B cell (primary cell): ENCODE results near the gene GPR137. TPM values are rescaled to one million over a fixed set of nuclear protein-coding genes. Genes with fewer than 3 reads are reported as not detected.

ENCODE experiments used
- ATAC-seq: fragments of 200-7000 bp; cut with Tn5 transposase; one replicate; pipeline ENCODE4 v1.10.0; 2021; ENCODE audit warnings: low read depth, mild to moderate bottlenecking, moderate number of reproducible peaks, moderate library complexity
- CTCF ChIA-PET: fragments of 350-600 bp; sonication (Branson Sonifier 250); formaldehyde crosslinking; loops from one replicate; lab custom pipeline; 2021; ENCODE audit warnings: antibody characterized with exemption, inconsistent platforms; lab: Charles Lee
- POLR2A ChIA-PET: fragments of 350-600 bp; sonication (Branson Sonifier 250); formaldehyde crosslinking; loops from one replicate; lab custom pipeline; 2021; ENCODE audit warnings: antibody characterized with exemption; lab: Charles Lee
- DNase-seq: peaks from one replicate; pipeline ENCODE4 v3.0.0; 2013
- H2AFZ ChIP-seq: 2 replicates; pipeline ENCODE4 v1.6.1; 2012; ENCODE audit warnings: mild to moderate bottlenecking, low read depth, low read length; ENCODE audit not compliant: insufficient read depth, poor library complexity, severe bottlenecking
- H3K27ac ChIP-seq, 2 donors: 1 replicate in 1 of 2; 2 replicates in 1 of 2; pipeline ENCODE4 v1.5.1; 2012 to 2013; ENCODE audit warnings: low read length in 2 of 2, mild to moderate bottlenecking in 2 of 2, moderate library complexity in 1 of 2
- H3K27me3 ChIP-seq, 4 experiments: fragments of 200-600 bp in 1 of 4; sonication (generic) in 1 of 4; replicated peaks in 1 of 4; 1 replicate in 2 of 4; 2 replicates in 2 of 4; pipeline versions ENCODE4 v1.6.1 to v1.7.0; 2013 to 2016; ENCODE audit warnings: low read length in 3 of 4, mild to moderate bottlenecking in 2 of 4, mixed read lengths in 1 of 4, moderate library complexity in 1 of 4; ENCODE audit not compliant: insufficient read depth in 4 of 4, control insufficient read depth in 3 of 4; ENCODE audit errors: control extremely low read depth in 1 of 4
- H3K36me3 ChIP-seq, 2 experiments: replicated peaks in 1 of 2; 1 replicate in 1 of 2; 2 replicates in 1 of 2; pipeline versions ENCODE4 v1.6.1 to v1.7.1; 2013; ENCODE audit warnings: low read length in 1 of 2; ENCODE audit not compliant: insufficient read depth in 2 of 2, control insufficient read depth in 1 of 2; ENCODE audit errors: control extremely low read depth in 1 of 2, extremely low read depth in 1 of 2
- H3K4me1 ChIP-seq, 2 donors: fragments of 200-600 bp in 1 of 2; sonication (generic) in 1 of 2; 1 replicate in 1 of 2; 2 replicates in 1 of 2; pipeline versions ENCODE4 v1.5.1 to v1.6.1; 2013 to 2017; ENCODE audit warnings: low read length in 2 of 2; ENCODE audit not compliant: control insufficient read depth in 2 of 2, insufficient read depth in 2 of 2
- H3K4me2 ChIP-seq: replicated peaks from 2 replicates; pipeline ENCODE3; 2012; ENCODE audit warnings: mild to moderate bottlenecking, low read depth, low read length; ENCODE audit not compliant: poor library complexity, severe bottlenecking
- H3K4me3 ChIP-seq, 5 experiments: fragments of 200-600 bp in 1 of 5; sonication (generic) in 1 of 5; 1 replicate in 3 of 5; 2 replicates in 2 of 5; pipeline versions ENCODE4 v1.5.1 to v1.7.0; 2011 to 2016; ENCODE audit warnings: low read length in 4 of 5, mild to moderate bottlenecking in 4 of 5, low read depth in 2 of 5, control low read depth in 1 of 5, moderate library complexity in 1 of 5; ENCODE audit not compliant: insufficient read depth in 1 of 5; ENCODE audit errors: control extremely low read depth in 1 of 5, extremely low read depth in 1 of 5
- H3K79me2 ChIP-seq: fragments of 200-600 bp; sonication (generic); one replicate; pipeline ENCODE4 v1.6.0; 2016; ENCODE audit warnings: low read length; ENCODE audit not compliant: control insufficient read depth, insufficient read depth
- H3K9ac ChIP-seq: fragments of 200-600 bp; sonication (generic); 2 replicates; pipeline ENCODE4 v1.6.1; 2017; ENCODE audit warnings: mild to moderate bottlenecking, low read length, moderate library complexity
- H3K9me3 ChIP-seq, 3 donors: one replicate each; pipeline versions ENCODE4 v1.6.1 to v1.7.1; 2013; ENCODE audit warnings: low read length in 2 of 3; ENCODE audit not compliant: control insufficient read depth in 2 of 3, insufficient read depth in 1 of 3; ENCODE audit errors: control extremely low read depth in 1 of 3
- H4K20me1 ChIP-seq: 2 replicates; pipeline ENCODE4 v1.6.0; 2012; ENCODE audit warnings: mild to moderate bottlenecking, low read length; ENCODE audit not compliant: insufficient read depth, control insufficient read depth, poor library complexity, severe bottlenecking
- H3K27ac Mint-ChIP-seq: one replicate; pipeline ENCODE4 v1.8.0; 2021; ENCODE audit warnings: mixed read lengths
- H3K27me3 Mint-ChIP-seq: one replicate; pipeline ENCODE4 v1.8.0; 2021; ENCODE audit warnings: mixed read lengths
- H3K4me1 Mint-ChIP-seq: one replicate; pipeline ENCODE4 v1.8.0; 2021; ENCODE audit warnings: mixed read lengths
- H3K4me3 Mint-ChIP-seq: one replicate; pipeline ENCODE4 v1.8.0; 2021; ENCODE audit warnings: mixed read lengths
- H3K9me3 Mint-ChIP-seq: one replicate; pipeline ENCODE4 v1.8.0; 2022; ENCODE audit warnings: mixed read lengths; ENCODE audit not compliant: insufficient read depth
- EZH2 ChIP-seq: IDR thresholded peaks from 2 replicates; pipeline ENCODE4 v1.6.1; 2012; ENCODE audit warnings: borderline replicate concordance, low read depth, mild to moderate bottlenecking, moderate library complexity, low read length; ENCODE audit not compliant: insufficient read depth, poor library complexity, severe bottlenecking
- WGBS: methylation state at CpG from one replicate; pipeline ENCODE4 v1.1.5; 2013; ENCODE audit warnings: missing lambda C conversion rate; ENCODE audit not compliant: insufficient coverage; 5-methylcytosine and 5-hydroxymethylcytosine counted together
- intact Hi-C: fragments of 100-400 bp; cut with micrococcal nuclease; formaldehyde crosslinking; loops from one replicate; pipeline ENCODE4 v1.10.0; 2022
- polyA plus RNA-seq: library from polyadenylated mRNA; depleted of rRNA; stranded (reverse); fragments of >200 nt; gene quantifications from 2 replicates; pipeline ENCODE4 v1.2.3, GENCODE V29; 2012
- total RNA-seq, 2 donors: library from RNA; stranded (reverse); fragments of 120-200 nt in 1 of 2; gene quantifications; 1 replicate in 1 of 2; 2 replicates in 1 of 2; pipeline versions ENCODE4 v1.2.3 to v1.2.4, GENCODE V29; 2013 to 2022
- TF ChIP-seq, protein P1 (sequence below): fragments of 200-600 bp; IDR thresholded peaks from one replicate; pipeline ENCODE4 v1.8.0; 2022; ENCODE audit warnings: antibody characterized with exemption, mild to moderate bottlenecking

The GPR137 gene
- total and polyA plus RNA-seq, 2 donors (not counting 1 experiment from before 2014, with no cell fraction given), result 49.9 to 66.1 TPM

GRCh38 chr11:64246871-64247728 lies 38.5 kb upstream of the GPR137 start, which contains the start of gene PPP1R14B:
Gene PPP1R14B (minus strand): TSS chr11:64246943. CDS start chr11:64246673, 270 bp downstream.
- Mint-ChIP-seq H3K4me3 (peak within 1 kb of the TSS; percentile 90), H3K27ac (peak within 1 kb of the TSS; percentile 91), H3K4me1 (peaks cover 40% of the 10 kb centered on the region), H3K27me3 (no peaks in the 10 kb centered on the region), H3K9me3 (no peaks in the 10 kb centered on the region)
- peak within 1 kb of the TSS; percentile 99 for H3K4me2 ChIP-seq
- 2% methylated on average over 53 of the region's 74 CpGs for WGBS
- H3K27me3 ChIP-seq, result no peaks in the 10 kb centered on the region
- peaks cover 26 to 54% of the 10 kb centered on the region in 2 donors for H3K4me1 ChIP-seq
- peak within 1 kb of the TSS; percentile 80 for H3K9ac ChIP-seq
- H3K79me2 ChIP-seq, result peaks cover 9% of the 10 kb centered on the region
- peak; percentile 60 for ATAC-seq
- peak within 1 kb of the TSS; percentile 78 to 99 (median 88) for H3K4me3 ChIP-seq
- no peaks in the 10 kb centered on the region for H3K9me3 ChIP-seq
- H3K36me3 ChIP-seq, result peaks cover 0 to 11% of the 10 kb centered on the region in 2 experiments
- intact Hi-C loops, result loop anchor here (1.0 kb wide), 4 partner anchors 21 to 61 kb away; partner anchors contain the start of genes GPR137, NUDT22, STIP1 and TRPT1
- CTCF ChIA-PET, result interaction anchor here (0.9 to 10.4 kb wide), 9 partner anchors 16 to 71 kb away, joined by 3 to 141 read pairs (median 5); partner anchors contain the start of genes BAD, ESRRA, FERMT3 and PRDX5
- peak; percentile 85 for DNase-seq
- peaks cover 2% of the 10 kb centered on the region for H4K20me1 ChIP-seq
- TF ChIP-seq, protein P1, sequence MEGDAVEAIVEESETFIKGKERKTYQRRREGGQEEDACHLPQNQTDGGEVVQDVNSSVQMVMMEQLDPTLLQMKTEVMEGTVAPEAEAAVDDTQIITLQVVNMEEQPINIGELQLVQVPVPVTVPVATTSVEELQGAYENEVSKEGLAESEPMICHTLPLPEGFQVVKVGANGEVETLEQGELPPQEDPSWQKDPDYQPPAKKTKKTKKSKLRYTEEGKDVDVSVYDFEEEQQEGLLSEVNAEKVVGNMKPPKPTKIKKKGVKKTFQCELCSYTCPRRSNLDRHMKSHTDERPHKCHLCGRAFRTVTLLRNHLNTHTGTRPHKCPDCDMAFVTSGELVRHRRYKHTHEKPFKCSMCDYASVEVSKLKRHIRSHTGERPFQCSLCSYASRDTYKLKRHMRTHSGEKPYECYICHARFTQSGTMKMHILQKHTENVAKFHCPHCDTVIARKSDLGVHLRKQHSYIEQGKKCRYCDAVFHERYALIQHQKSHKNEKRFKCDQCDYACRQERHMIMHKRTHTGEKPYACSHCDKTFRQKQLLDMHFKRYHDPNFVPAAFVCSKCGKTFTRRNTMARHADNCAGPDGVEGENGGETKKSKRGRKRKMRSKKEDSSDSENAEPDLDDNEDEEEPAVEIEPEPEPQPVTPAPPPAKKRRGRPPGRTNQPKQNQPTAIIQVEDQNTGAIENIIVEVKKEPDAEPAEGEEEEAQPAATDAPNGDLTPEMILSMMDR, result no peak
- no peak for TF ChIP-seq EZH2
- POLR2A ChIA-PET, result interaction anchor here (1.0 to 4.0 kb wide), 6 partner anchors 20 to 71 kb away, joined by 4 to 37 read pairs (median 9); partner anchors contain the start of genes BAD, FERMT3, NUDT22 and PRDX5
- peak within 1 kb of the TSS; percentile 83 for H2AFZ ChIP-seq
- H3K27ac ChIP-seq, result peak within 1 kb of the TSS; percentile 53 to 79
